COR-L47 (cell line): Measurements from ENCODE around the gene TRIM27.
"Not testable (repeated sequence)": the region's sequence is repeated elsewhere in the genome, so short reads cannot be mapped to it uniquely, and the experiment has no call there.

Experiments used
- DNase-seq: peaks from one replicate; lab custom pipeline; 2025; lab: John Stamatoyannopoulos, UW

TRIM27 gene

GRCh38 chr6:28896505-28897368, 27.0 kb downstream of the TRIM27 start:
- DNase-seq: peak; percentile 56

DNA sequence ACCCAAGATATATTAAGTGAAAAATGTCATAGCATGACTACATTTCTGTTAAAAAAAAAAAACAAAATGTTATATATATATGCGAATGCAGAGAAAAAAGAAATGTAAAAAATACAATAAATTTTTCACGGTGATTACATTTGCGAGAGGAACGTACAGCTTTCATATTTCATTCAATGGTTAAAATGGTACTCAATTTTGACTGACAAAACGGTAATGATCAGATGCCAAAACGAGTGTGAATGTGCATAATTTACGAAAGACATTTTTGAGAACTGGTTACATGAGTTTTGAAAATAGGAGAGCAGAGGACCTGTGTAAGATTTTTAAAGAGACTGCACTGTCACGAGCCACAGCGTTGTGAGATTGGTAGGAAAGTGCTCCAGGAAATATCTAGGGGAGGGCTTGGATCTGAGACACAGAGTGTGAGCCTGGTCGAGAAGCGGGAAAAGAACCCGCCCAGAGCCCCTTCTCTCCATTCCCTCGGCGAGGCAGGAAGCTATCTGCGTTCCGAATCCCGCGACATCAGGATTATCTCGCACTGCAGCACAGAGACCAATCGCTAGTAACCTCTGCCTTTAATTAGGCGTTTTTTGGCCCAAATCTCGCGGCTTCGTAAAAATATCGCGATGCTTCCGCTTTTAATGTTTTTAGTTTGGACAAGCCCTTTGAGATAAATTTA, 28.5 kb downstream of the TRIM27 start:
- peak; percentile 94 for DNase-seq

- DNase-seq: no peak
Measured at GRCh38 chr6:28893172-28893799, 30.5 kb downstream of the TRIM27 start.

DNA sequence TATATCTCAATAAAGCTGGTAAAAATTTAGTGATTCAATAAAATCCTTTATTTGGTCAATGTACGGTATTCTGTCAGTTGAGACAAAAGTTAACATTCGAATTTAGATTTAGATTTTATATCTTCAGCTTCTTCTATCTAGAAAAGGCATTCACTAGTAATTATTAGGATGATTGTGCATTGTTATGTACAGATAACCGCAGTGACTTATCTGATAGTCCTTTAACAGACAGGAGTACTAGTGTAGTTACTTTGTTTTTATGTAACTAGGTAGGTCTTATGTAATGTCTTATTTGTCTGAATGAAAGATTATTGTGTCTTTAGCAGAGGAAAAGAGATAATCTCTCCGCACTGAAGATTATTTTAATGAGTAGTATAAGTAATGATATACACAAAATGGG, 31.3 kb downstream of the TRIM27 start:
- DNase-seq: no peak

DNA sequence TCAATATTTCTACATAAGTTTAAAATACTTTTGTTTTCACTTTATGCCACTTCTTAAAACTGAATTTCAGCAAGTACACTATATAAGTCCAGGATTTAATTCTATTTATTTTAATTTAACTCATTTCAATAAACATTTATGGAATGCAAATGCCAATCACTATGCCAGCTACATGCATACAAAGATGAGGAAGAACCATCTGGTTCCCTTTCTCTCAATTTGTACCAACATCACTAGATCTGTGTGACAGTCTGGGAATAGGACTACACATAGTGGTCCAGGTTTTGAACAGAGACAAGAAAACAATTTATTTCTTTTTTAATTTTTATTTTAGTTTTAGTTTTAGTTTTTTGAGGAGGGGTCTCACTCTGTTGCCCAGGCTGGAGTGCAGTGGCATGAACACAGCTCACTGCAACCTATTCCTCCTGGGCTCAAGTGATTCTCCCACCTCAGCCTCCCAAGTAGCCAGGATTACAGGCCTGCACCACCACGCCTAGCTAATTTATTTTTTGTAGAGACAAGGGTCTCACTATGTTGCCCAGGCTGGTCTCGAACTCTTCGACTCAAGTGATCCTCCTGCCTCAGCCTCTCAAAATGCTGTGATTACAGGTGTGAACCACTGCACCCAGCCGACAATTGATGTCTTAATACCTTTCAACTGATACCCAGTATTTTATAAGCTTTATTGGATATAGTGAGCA, 35.8 kb downstream of the TRIM27 start:
- no peak for DNase-seq

DNA sequence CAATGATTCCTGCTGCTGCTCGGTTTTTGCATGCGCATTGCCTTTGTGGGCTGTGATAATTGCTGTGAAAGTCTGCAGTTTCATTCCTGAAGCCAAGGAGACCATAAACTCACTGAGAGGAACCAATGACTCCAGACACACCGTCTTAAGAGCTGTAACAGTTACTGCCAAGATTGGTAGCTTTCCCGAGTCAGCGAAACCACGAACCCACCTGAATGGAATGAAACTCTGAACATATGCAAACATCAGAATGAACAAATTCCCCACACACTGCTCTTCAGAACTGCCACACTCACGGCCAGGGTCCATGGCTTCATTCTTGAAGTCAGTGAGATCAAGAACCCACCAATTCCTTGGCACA, 37.7 kb downstream of the TRIM27 start:
- DNase-seq: no peak

DNA sequence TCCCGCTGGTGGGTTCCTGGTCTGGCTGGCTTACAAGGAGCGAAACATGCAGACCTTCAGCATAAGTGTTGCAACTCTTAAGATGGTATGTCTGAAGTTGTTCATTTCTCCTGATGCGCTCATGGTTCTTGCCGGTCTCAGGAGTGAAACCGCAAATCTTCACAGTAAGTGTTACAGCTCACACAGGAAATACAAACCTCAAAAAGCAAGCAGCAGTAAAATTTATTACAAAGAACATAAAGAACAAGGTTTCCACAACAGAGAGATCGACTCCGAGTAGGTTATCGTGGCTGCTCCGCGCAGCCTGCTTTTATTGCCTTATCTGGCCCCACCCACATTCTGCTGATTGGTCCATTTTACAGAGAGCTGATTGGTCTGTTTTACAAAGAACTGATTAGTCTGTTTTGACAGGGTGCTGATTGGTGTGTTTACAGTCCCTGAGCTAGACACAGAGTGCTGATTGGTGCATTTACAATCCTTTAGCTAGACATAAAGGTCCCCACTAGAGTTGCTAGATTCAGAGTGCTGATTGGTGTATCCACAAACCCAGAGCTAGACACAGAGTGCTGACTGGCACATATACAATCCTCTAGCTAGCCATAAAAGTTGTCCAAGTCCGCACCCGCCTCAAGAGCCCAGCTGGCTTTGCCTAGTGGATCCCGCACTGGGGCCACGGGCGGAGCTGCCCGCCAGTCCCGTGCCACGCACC, 39.2 kb downstream of the TRIM27 start:
- no peak for DNase-seq

- peak; percentile 38 for DNase-seq
Measured at GRCh38 chr6:28880894-28881780, 42.6 kb downstream of the TRIM27 start.

DNA sequence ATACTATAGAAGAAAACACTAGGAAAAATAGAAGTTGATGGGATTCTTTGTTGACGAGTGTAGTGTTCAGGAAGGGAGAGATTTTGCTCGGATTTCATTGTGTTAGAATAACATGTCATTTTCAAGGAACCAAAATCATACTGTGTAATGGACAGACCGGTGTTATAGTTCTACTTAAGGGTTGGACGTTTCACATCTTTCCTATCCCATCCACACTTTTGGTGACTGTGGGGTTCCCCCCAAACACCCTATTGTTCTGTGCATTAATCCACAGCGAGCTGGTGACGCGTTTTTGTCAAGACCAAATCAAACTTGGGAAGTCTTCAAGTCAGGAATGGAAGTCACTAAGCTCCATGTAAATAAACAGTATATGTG, 43.3 kb downstream of the TRIM27 start:
- DNase-seq: no peak

DNA sequence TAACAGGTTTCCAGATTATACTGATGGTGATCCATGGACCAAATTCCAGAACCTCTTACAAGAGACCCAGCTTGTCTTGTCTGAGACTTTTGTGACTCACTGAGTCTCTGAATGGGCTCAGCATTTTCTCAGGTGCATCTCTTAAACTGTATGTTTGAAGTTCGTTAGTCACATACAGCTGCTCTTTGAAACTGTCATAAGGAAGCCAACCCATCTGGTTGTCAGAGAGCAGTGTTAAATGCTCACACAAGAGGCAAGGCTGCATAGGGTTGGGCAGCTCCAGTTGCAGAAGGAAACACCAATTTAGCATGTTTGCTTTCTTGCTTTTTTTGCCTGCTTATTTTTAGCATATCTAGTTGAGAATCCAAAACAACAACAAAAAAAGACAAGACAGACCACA, 47.1 kb downstream of the TRIM27 start:
- no peak for DNase-seq

DNA sequence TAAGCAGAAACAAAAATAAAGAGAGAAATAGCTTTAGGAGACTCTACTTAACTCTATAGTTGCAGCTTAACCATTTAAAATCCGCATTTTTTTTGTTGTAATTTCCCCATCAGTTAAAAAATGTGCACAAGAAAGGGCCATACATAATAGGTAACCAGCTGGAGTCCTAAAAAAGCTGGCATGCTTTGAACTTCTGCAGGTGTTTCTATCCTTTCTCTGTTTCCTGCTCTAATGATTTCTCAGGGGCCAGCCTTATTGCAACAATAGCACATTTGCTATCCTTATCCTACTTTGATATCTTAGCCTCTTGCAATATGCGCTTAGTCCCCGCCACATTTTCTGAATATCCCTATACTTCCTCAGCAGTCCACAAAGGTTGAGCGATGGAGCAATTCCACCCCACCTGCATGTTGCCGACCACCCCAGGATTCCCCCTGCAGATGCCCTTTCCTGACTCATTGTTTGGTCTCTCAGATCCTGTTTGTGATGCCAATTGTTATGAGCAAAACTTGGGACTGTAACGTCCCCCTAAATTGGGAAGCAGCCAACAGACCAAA, 48.5 kb downstream of the TRIM27 start:
- no peak for DNase-seq

DNA sequence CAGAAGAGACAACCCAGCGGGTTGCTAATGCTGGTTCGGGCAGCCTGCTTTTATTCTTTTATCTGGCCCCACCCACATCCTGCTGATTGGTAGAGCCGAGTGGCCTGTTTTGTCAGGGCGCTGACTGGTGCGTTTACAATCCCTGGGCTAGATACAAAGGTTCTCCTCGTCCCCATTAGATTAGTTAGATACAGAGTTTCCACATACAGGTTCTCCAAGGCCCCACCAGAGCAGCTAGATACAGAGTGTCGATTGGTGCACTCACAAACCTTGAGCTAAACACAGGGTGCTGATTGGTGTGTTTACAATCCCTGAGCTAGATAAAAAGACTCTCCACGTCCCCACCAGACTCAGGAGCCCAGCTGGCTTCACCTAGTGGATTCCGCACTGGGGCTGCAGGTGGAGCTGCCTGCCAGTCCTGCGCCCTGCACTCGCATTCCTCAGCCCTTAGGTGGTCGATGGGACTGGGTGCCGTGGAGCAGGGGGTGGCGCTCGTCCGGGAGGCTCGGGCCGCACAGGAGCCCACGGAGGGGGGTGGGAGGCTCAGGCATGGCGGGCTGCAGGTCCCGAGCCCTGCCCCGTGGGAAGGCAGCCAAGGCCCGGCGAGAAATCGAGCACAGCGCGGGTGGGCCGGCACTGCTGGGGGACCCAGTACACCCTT, 51.5 kb downstream of the TRIM27 start:
- DNase-seq: not testable (repeated sequence)

DNA sequence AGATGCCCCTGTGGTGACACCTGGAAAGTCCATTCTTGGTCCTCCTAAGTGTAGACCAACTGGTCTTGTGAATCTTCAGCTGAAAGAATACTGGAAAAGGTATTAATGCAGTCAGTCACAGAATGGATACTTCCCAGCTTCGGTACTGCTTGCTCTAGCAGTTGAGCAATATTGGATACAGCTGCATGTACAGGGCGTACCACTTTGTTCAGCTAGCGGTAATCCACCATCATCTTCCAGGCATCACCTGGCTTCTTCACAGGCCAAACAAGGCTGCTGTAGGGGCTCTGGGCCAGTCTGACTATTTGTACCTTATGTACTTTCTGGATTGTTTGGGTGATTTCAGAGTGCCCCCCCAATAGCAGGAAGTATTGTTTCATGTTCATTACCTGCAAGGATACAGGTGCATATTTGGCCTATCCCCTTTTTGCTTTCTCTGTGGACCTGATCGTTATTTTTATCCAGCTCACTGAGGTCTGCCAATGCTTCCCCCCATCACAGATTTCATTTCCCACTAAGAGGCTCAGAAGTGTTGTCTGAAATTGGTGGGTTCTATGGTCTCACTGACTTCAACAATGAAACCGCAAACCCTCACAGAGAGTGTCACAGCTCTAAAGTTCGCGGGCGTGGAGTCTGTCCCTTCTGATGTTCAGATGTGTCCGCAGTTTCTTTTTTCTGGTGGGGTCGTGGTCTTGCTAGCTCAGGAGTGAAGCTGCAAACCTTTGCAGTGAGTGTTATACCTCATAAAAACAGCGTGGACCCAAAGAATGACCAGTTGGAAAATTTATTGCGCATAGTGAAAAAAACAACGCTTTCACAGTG, 52.2 kb downstream of the TRIM27 start:
- no peak for DNase-seq

DNA sequence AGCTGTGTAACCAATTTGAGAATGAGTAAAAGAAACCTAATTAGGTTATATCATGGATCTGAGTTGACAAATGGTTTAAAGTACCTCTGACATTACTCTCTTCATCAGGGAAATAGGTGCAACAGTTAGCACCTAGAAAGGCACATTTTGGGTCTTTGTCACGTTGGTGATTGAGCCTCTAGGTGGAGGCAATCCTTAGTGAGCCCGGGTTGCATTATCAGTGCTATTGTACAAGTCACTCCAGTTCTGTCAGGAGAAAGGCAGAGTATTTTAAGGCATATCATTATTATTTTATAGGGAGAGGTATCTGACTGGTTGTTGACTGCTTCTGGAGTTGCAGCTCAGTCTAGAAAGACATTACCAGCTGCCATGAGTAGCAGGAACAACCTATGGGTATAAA, 54.9 kb downstream of the TRIM27 start:
- no peak for DNase-seq

GRCh38 chr6:28867086-28867409, 56.7 kb downstream of the TRIM27 start:
- no peak for DNase-seq

DNA sequence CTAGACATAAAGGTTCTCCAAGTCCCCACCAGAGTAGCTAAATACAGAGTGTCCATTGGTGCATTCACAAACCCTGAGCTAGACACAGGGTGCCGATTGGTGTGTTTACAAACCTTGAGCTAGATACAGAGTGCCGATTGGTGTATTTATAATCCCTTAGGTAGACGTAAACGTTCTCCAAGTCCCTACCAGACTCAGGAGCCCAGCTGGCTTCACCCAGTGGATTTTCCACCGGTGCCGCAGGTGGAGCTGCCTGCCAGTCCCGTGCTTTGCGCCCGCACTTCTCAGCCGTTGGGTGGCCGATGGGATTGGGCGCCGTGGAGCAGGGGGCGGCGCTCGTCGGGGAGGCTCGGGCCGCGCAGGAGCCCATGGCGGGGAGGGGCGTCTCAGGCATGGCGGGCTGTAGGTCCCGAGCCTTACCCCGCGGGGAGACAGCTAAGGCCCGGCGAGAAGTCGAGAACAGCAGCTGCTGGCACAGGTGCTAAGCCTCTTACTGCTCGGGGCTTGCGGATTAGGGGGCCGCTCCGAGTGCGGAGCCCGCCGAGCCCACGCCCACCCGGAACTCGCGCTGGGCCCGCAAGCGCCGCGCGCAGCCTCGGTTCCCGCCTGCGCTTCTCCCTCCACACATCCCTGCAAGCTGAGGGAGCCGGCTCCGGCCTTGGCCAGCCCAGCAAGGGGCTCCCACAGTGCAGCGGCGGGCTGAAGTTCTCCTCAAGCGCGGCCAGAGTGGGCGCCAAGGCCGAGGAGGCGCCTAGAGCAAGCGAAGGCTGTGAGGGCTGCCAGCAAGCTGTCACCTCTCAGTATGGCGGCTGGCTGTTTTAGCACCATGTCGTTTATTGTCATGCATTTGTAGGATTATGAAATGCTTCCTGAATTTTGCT, 57.3 kb downstream of the TRIM27 start:
- peak; percentile 57 for DNase-seq

DNA sequence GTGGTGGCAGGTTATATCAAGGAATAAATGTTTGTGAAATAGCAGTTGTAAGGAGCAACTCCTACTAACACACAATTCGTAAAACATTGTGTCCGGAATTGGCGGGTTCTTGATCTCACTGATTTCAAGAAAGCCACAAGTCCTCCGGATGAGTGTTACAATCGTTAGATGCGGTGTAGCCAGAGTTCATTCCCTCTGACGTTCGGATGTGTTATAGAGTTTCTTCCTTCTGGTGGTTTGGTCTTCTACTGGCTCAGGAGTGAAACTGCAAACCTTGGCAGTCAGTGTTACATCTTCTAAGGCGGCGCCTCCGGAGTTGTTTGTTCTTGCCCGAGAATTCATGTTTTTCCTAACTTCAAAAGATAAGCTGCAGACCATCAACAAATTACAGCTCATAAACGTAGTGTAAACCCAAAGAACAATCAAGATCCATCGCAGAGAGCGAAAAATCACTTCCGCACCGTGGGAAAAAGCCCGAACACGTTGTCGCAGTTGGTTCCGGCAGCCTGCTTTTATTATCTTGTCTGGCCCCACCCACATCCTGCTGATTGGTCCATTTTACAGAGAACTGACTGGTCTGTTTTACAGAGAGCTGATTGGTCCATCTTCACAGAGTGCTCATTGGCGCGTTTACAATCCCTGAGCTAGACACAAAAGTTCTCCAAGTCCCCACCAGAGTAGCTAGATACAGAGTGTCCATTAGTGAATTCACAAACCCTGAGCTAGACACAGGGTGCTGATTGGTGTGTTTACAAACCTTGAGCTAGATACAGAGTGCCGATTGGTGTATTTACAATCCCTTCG, 58.2 kb downstream of the TRIM27 start:
- peak; percentile 3 for DNase-seq
